Astrocyte (in vitro differentiated cells and primary cell): ENCODE results near the gene ADIPOR2. TPM values are rescaled to one million over a fixed set of nuclear protein-coding genes. Genes with fewer than 3 reads are reported as not detected.

ENCODE experiments used
- DNase-seq: peaks from one replicate; pipeline ENCODE4 v3.0.0-alpha.2; 2010; ENCODE audit warnings: low read depth
- FAIRE-seq: peaks from 2 replicates; lab custom pipeline; 2011; peaks lifted over from hg19 to GRCh38; lab: Jason Lieb, UNC
- H2AFZ ChIP-seq: 2 replicates; pipeline ENCODE4 v1.6.0; 2012; ENCODE audit warnings: low read depth, low read length, inconsistent platforms
- H3K27ac ChIP-seq: 2 replicates; pipeline ENCODE4 v1.5.1; 2011; ENCODE audit warnings: low read depth, low read length, inconsistent platforms
- H3K27me3 ChIP-seq: 2 replicates; pipeline ENCODE4 v1.6.0; 2011; ENCODE audit warnings: low read length, inconsistent platforms; ENCODE audit not compliant: insufficient read depth
- H3K36me3 ChIP-seq: 2 replicates; pipeline ENCODE4 v1.5.1; 2011; ENCODE audit warnings: low read length, inconsistent platforms; ENCODE audit not compliant: insufficient read depth
- H3K4me1 ChIP-seq: 2 replicates; pipeline ENCODE4 v1.5.1; 2011; ENCODE audit warnings: low read length, inconsistent platforms; ENCODE audit not compliant: insufficient read depth
- H3K4me2 ChIP-seq: 2 replicates; pipeline ENCODE4 v1.6.0; 2012; ENCODE audit warnings: low read length, inconsistent platforms
- H3K4me3 ChIP-seq: 2 replicates; pipeline ENCODE4 v1.5.1; 2011; ENCODE audit warnings: low read depth, mild to moderate bottlenecking, low read length, inconsistent platforms; ENCODE audit not compliant: insufficient read depth
- H3K79me2 ChIP-seq: 2 replicates; pipeline ENCODE4 v1.6.0; 2012; ENCODE audit warnings: mild to moderate bottlenecking, low read length, inconsistent platforms; ENCODE audit not compliant: insufficient read depth
- H3K9ac ChIP-seq: 2 replicates; pipeline ENCODE4 v1.6.0; 2012; ENCODE audit warnings: mild to moderate bottlenecking, low read length, inconsistent platforms
- H3K9me3 ChIP-seq: 2 replicates; pipeline ENCODE4 v1.5.1; 2012; ENCODE audit warnings: low read depth, mild to moderate bottlenecking, low read length, inconsistent platforms; ENCODE audit not compliant: insufficient read depth
- H4K20me1 ChIP-seq: 2 replicates; pipeline ENCODE4 v1.6.0; 2012; ENCODE audit warnings: low read length, inconsistent platforms; ENCODE audit not compliant: insufficient read depth
- H3K27ac Mint-ChIP-seq: one replicate; pipeline ENCODE4 v1.8.0; 2021; ENCODE audit warnings: mild to moderate bottlenecking, mixed read lengths; ENCODE audit not compliant: unreplicated experiment
- H3K27me3 Mint-ChIP-seq: one replicate; pipeline ENCODE4 v1.8.0; 2021; ENCODE audit warnings: low read depth, mixed read lengths; ENCODE audit not compliant: unreplicated experiment
- H3K36me3 Mint-ChIP-seq: one replicate; pipeline ENCODE4 v1.8.0; 2021; ENCODE audit warnings: low read depth, mixed read lengths; ENCODE audit not compliant: unreplicated experiment
- H3K4me1 Mint-ChIP-seq: one replicate; pipeline ENCODE4 v1.8.0; 2021; ENCODE audit warnings: low read depth, mixed read lengths; ENCODE audit not compliant: unreplicated experiment
- H3K4me3 Mint-ChIP-seq: one replicate; pipeline ENCODE4 v1.8.0; 2021; ENCODE audit warnings: mild to moderate bottlenecking, moderate library complexity, mixed read lengths; ENCODE audit not compliant: unreplicated experiment
- H3K9me3 Mint-ChIP-seq: one replicate; pipeline ENCODE4 v1.8.0; 2021; ENCODE audit warnings: mild to moderate bottlenecking, mixed read lengths; ENCODE audit not compliant: unreplicated experiment
- CTCF ChIP-seq: IDR thresholded peaks from 2 replicates; pipeline ENCODE4 v1.5.1; 2011; ENCODE audit warnings: low read depth, mild to moderate bottlenecking, inconsistent platforms, low read length, moderate library complexity; ENCODE audit not compliant: insufficient read depth
- EZH2 ChIP-seq: IDR thresholded peaks from 2 replicates; pipeline ENCODE4 v1.6.1; 2012; ENCODE audit warnings: mild to moderate bottlenecking, low read length, inconsistent platforms; ENCODE audit not compliant: insufficient read depth
- total RNA-seq: library from RNA; stranded (reverse); gene quantifications from 2 replicates; pipeline ENCODE4 v1.2.1, GENCODE V29; 2021

Gene ADIPOR2
- total RNA-seq, 1 donor from 2014 or later: 56.6 TPM

DNA sequence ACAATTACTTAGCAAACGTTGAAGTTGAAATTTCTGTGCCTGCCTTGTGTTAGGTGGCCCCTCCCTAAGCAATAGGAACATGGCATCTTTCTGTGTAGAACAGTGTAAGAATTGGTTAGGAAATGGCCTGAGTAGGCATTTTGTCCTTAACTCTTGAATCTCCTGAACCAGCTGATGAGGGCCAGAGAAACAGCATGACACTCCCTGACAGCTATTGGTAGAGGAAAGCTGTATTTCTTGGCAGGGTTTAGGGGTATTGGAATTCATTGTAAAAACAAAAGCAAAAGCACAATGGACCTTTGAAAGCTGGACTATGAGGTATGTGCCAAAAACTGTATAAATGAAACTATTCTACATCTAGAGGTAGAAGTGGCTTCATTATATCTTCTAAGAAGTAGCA is 88.9 kb downstream of the ADIPOR2 start:
- Mint-ChIP-seq H3K36me3 (peaks cover 10% of the 10 kb centered on the region), H3K9me3 (no peaks in the 10 kb centered on the region), H3K27ac (no peak overlapping the region), H3K27me3 (no peaks in the 10 kb centered on the region), H3K4me3 (no peak overlapping the region), H3K4me1 (peaks cover 52% of the 10 kb centered on the region)
- H3K9ac ChIP-seq: no peak overlapping the region
- H3K4me2 ChIP-seq: peak overlapping the region; percentile 27
- DNase-seq (peak; percentile 85), FAIRE-seq (peak; percentile 41)
- H3K79me2 ChIP-seq: no peaks in the 10 kb centered on the region
- peaks cover 32% of the 10 kb centered on the region for H3K4me1 ChIP-seq
- H3K36me3 ChIP-seq: peaks cover 6% of the 10 kb centered on the region
- TF ChIP-seq EZH2: no peak
- no peak for TF ChIP-seq CTCF
- H4K20me1 ChIP-seq: peaks cover 30% of the 10 kb centered on the region
- H2AFZ ChIP-seq: no peak overlapping the region
- no peak overlapping the region for H3K4me3 ChIP-seq
- H3K27me3 ChIP-seq: no peaks in the 10 kb centered on the region
- no peaks in the 10 kb centered on the region for H3K9me3 ChIP-seq
- H3K27ac ChIP-seq: no peak overlapping the region

GRCh38 chr12:1781772-1782171 is 90.9 kb downstream of the ADIPOR2 start:
- Histone ChIP-seq H3K4me1 (peaks cover 24% of the 10 kb centered on the region), H3K4me2 (no peak overlapping the region), H3K79me2 (no peaks in the 10 kb centered on the region), H3K27ac (no peak overlapping the region), H3K9me3 (no peaks in the 10 kb centered on the region), H3K4me3 (no peak overlapping the region), H3K9ac (no peak overlapping the region), H3K27me3 (no peaks in the 10 kb centered on the region), H4K20me1 (peaks cover 24% of the 10 kb centered on the region), H3K36me3 (peaks cover 12% of the 10 kb centered on the region), H2AFZ (no peak overlapping the region)
- TF ChIP-seq EZH2 (no peak), CTCF (no peak)
- Mint-ChIP-seq H3K4me3 (no peak overlapping the region), H3K27me3 (no peaks in the 10 kb centered on the region), H3K27ac (no peak overlapping the region), H3K36me3 (peaks cover 10% of the 10 kb centered on the region), H3K9me3 (no peaks in the 10 kb centered on the region), H3K4me1 (peaks cover 36% of the 10 kb centered on the region)
- FAIRE-seq (no peak), DNase-seq (peak; percentile 57)

- peaks cover 10% of the 10 kb centered on the region for H3K36me3 Mint-ChIP-seq
- no peak for TF ChIP-seq CTCF
- TF ChIP-seq EZH2: no peak
These were observed 91.3 kb downstream of the ADIPOR2 start for GRCh38 chr12:1782215-1782614.

More at GRCh38 chr12:1782215-1782614, 91.3 kb downstream of the ADIPOR2 start:
- Histone ChIP-seq H3K36me3 (peaks cover 12% of the 10 kb centered on the region), H3K4me2 (no peak overlapping the region), H3K27ac (no peak overlapping the region), H3K9me3 (no peaks in the 10 kb centered on the region), H3K4me3 (no peak overlapping the region), H3K4me1 (peaks cover 20% of the 10 kb centered on the region), H3K79me2 (no peaks in the 10 kb centered on the region), H3K9ac (no peak overlapping the region), H3K27me3 (no peaks in the 10 kb centered on the region), H4K20me1 (peaks cover 24% of the 10 kb centered on the region), H2AFZ (no peak overlapping the region)
- no peak for DNase-seq
- no peak overlapping the region for H3K4me3 Mint-ChIP-seq
- H3K27ac Mint-ChIP-seq: no peak overlapping the region
- no peak for FAIRE-seq
- peaks cover 33% of the 10 kb centered on the region for H3K4me1 Mint-ChIP-seq
- H3K9me3 Mint-ChIP-seq: no peaks in the 10 kb centered on the region
- H3K27me3 Mint-ChIP-seq: no peaks in the 10 kb centered on the region
